Measurements from ENCODE around the gene IMP3.
"Not testable (repeated sequence)": the region's sequence is repeated elsewhere in the genome, so short reads cannot be mapped to it uniquely, and the experiment has no call there.

IMP3 gene

GRCh38 chr15:75633922-75634321 lies 6.1 kb downstream of the IMP3 start:
- not testable (repeated sequence) for H3K79me1 ChIP-seq (ENCODE audit: low read length); H2BK120ac ChIP-seq (ENCODE audit: insufficient read depth, low read length, poor library complexity); H3K23ac ChIP-seq (ENCODE audit: low read length); H2BK5ac ChIP-seq (ENCODE audit: low read depth, low read length, poor library complexity); H3K18ac ChIP-seq (ENCODE audit: low read length); H2AFZ ChIP-seq (ENCODE audit: insufficient read depth, low read length, poor library complexity); H3K27ac ChIP-seq (ENCODE audit: low read depth, low read length); H3K9ac ChIP-seq (ENCODE audit: low read length); DNase-seq; H3K79me2 ChIP-seq (ENCODE audit: control insufficient read depth, insufficient read depth, low read length, poor library complexity); H4K12ac ChIP-seq (ENCODE audit: low read depth, low read length); H3K9me3 ChIP-seq (ENCODE audit: insufficient read depth, low read depth, low read length); H3K4me1 ChIP-seq (ENCODE audit: control insufficient read depth in 1 of 2, insufficient read depth in 2 of 2, low read length in 2 of 2); H4K91ac ChIP-seq (ENCODE audit: low read depth, low read length); H2AK5ac ChIP-seq (ENCODE audit: low read length); H4K8ac ChIP-seq (ENCODE audit: low read depth, low read length); H3K4me3 ChIP-seq (ENCODE audit: low read depth, low read length); H3K36me3 ChIP-seq (ENCODE audit: control insufficient read depth in 1 of 2, insufficient read depth in 2 of 2, low read length in 2 of 2); H2BK12ac ChIP-seq (ENCODE audit: low read length); H3K27me3 ChIP-seq (ENCODE audit: insufficient read depth, low read length); H3K14ac ChIP-seq (ENCODE audit: low read length); H3K4me2 ChIP-seq (ENCODE audit: low read length); H3K4ac ChIP-seq (ENCODE audit: low read depth, low read length)
- no CpG with 5 or more reads among the region's 7 CpGs for WGBS (ENCODE audit: extremely low coverage, insufficient coverage, insufficient read length)

- no peak overlapping the region for H3K4me2 ChIP-seq (ENCODE audit: low read length)
- H3K79me1 ChIP-seq (ENCODE audit: low read length) = no peaks in the 10 kb centered on the region
- H4K8ac ChIP-seq (ENCODE audit: low read depth, low read length) = no peak overlapping the region
- no peak overlapping the region for H3K4me3 ChIP-seq (ENCODE audit: low read depth, low read length)
- no peak overlapping the region for H2BK120ac ChIP-seq (ENCODE audit: insufficient read depth, low read length, poor library complexity)
- H3K79me2 ChIP-seq (ENCODE audit: control insufficient read depth, insufficient read depth, low read length, poor library complexity) = no peaks in the 10 kb centered on the region
- H4K91ac ChIP-seq (ENCODE audit: low read depth, low read length) = no peak overlapping the region
- no peaks in the 10 kb centered on the region for H3K9me3 ChIP-seq (ENCODE audit: insufficient read depth, low read depth, low read length)
- no peak overlapping the region for H2BK12ac ChIP-seq (ENCODE audit: low read length)
- peaks cover 3 to 5% of the 10 kb centered on the region in 2 experiments for H3K4me1 ChIP-seq (ENCODE audit: control insufficient read depth in 1 of 2, insufficient read depth in 2 of 2, low read length in 2 of 2)
- H3K27me3 ChIP-seq (ENCODE audit: insufficient read depth, low read length) = no peaks in the 10 kb centered on the region
- H3K36me3 ChIP-seq (ENCODE audit: control insufficient read depth in 1 of 2, insufficient read depth in 2 of 2, low read length in 2 of 2) = no peaks in the 10 kb centered on the region
- H3K9ac ChIP-seq (ENCODE audit: low read length) = no peak overlapping the region
- no peak overlapping the region for H3K23ac ChIP-seq (ENCODE audit: low read length)
- no peak overlapping the region for H4K12ac ChIP-seq (ENCODE audit: low read depth, low read length)
- H3K14ac ChIP-seq (ENCODE audit: low read length) = no peak overlapping the region
- DNase-seq = no peak
- H2BK5ac ChIP-seq (ENCODE audit: low read depth, low read length, poor library complexity) = no peak overlapping the region
- no peak overlapping the region for H3K18ac ChIP-seq (ENCODE audit: low read length)
- no peak overlapping the region for H2AK5ac ChIP-seq (ENCODE audit: low read length)
- H3K27ac ChIP-seq (ENCODE audit: low read depth, low read length) = no peak overlapping the region
- no peak overlapping the region for H3K4ac ChIP-seq (ENCODE audit: low read depth, low read length)
- H2AFZ ChIP-seq (ENCODE audit: insufficient read depth, low read length, poor library complexity) = no peak overlapping the region
These were observed 8.1 kb downstream of the IMP3 start for GRCh38 chr15:75631935-75632334.

- H3K4me3 ChIP-seq (ENCODE audit: low read depth, low read length) = peak within 1 kb of the TSS; percentile 84
- peak within 1 kb of the TSS; percentile 87 for H4K8ac ChIP-seq (ENCODE audit: low read depth, low read length)
- peak within 1 kb of the TSS; percentile 83 for H3K9ac ChIP-seq (ENCODE audit: low read length)
- no peaks in the 10 kb centered on the region for H3K27me3 ChIP-seq (ENCODE audit: insufficient read depth, low read length)
- peak within 1 kb of the TSS; percentile 24 for H2AK5ac ChIP-seq (ENCODE audit: low read length)
- peak within 1 kb of the TSS; percentile 76 for H3K4me2 ChIP-seq (ENCODE audit: low read length)
- H2AFZ ChIP-seq (ENCODE audit: insufficient read depth, low read length, poor library complexity) = peak within 1 kb of the TSS; percentile 78
- no peaks in the 10 kb centered on the region for H3K9me3 ChIP-seq (ENCODE audit: insufficient read depth, low read depth, low read length)
- peak within 1 kb of the TSS; percentile 31 for H3K14ac ChIP-seq (ENCODE audit: low read length)
- DNase-seq = peak; percentile 90 to 91
- H3K18ac ChIP-seq (ENCODE audit: low read length) = peak within 1 kb of the TSS; percentile 21
- peaks cover 3% of the 10 kb centered on the region for H3K79me2 ChIP-seq (ENCODE audit: control insufficient read depth, insufficient read depth, low read length, poor library complexity)
- peaks cover 10% of the 10 kb centered on the region for H3K79me1 ChIP-seq (ENCODE audit: low read length)
- H4K12ac ChIP-seq (ENCODE audit: low read depth, low read length) = peak within 1 kb of the TSS; percentile 49
- peak within 1 kb of the TSS; percentile 38 for H2BK5ac ChIP-seq (ENCODE audit: low read depth, low read length, poor library complexity)
- peak within 1 kb of the TSS; percentile 80 for H4K91ac ChIP-seq (ENCODE audit: low read depth, low read length)
- peak within 1 kb of the TSS; percentile 55 for H2BK120ac ChIP-seq (ENCODE audit: insufficient read depth, low read length, poor library complexity)
- peaks cover 4 to 5% of the 10 kb centered on the region in 2 experiments for H3K4me1 ChIP-seq (ENCODE audit: control insufficient read depth in 1 of 2, insufficient read depth in 2 of 2, low read length in 2 of 2)
- peak within 1 kb of the TSS; percentile 93 for H3K27ac ChIP-seq (ENCODE audit: low read depth, low read length)
- peak within 1 kb of the TSS; percentile 24 for H3K4ac ChIP-seq (ENCODE audit: low read depth, low read length)
- WGBS (ENCODE audit: extremely low coverage, insufficient coverage, insufficient read length) = no CpG with 5 or more reads among the region's 47 CpGs
- H3K36me3 ChIP-seq (ENCODE audit: control insufficient read depth in 1 of 2, insufficient read depth in 2 of 2, low read length in 2 of 2) = peaks cover 0 to 1% of the 10 kb centered on the region in 2 experiments
- no peak within 1 kb of the TSS for H3K23ac ChIP-seq (ENCODE audit: low read length)
- no peak within 1 kb of the TSS for H2BK12ac ChIP-seq (ENCODE audit: low read length)
These were observed 14.3 kb downstream of the IMP3 start, which contains the start of gene SNUPN for GRCh38 chr15:75625542-75626347. TSS of gene SNUPN (minus strand) at chr15:75625725. CDS start at chr15:75621051, 4,674 bp downstream.

GRCh38 chr15:75622505-75622904 lies 17.5 kb downstream of the IMP3 start:
- H3K27me3 ChIP-seq (ENCODE audit: insufficient read depth, low read length) = no peaks in the 10 kb centered on the region

More at GRCh38 chr15:75622505-75622904, 17.5 kb downstream of the IMP3 start:
- Histone ChIP-seq H3K23ac (ENCODE audit: low read length) (no peak overlapping the region), H3K4me1 (ENCODE audit: control insufficient read depth in 1 of 2, insufficient read depth in 2 of 2, low read length in 2 of 2) (peaks cover 4 to 5% of the 10 kb centered on the region in 2 experiments), H2BK120ac (ENCODE audit: insufficient read depth, low read length, poor library complexity) (no peak overlapping the region), H4K12ac (ENCODE audit: low read depth, low read length) (no peak overlapping the region), H3K79me2 (ENCODE audit: control insufficient read depth, insufficient read depth, low read length, poor library complexity) (peaks cover 3% of the 10 kb centered on the region), H3K4me3 (ENCODE audit: low read depth, low read length) (no peak overlapping the region), H3K14ac (ENCODE audit: low read length) (no peak overlapping the region), H3K79me1 (ENCODE audit: low read length) (peaks cover 10% of the 10 kb centered on the region), H2AFZ (ENCODE audit: insufficient read depth, low read length, poor library complexity) (no peak overlapping the region), H2AK5ac (ENCODE audit: low read length) (no peak overlapping the region), H4K8ac (ENCODE audit: low read depth, low read length) (no peak overlapping the region), H3K9ac (ENCODE audit: low read length) (no peak overlapping the region), H2BK5ac (ENCODE audit: low read depth, low read length, poor library complexity) (no peak overlapping the region), H3K18ac (ENCODE audit: low read length) (no peak overlapping the region), H3K4me2 (ENCODE audit: low read length) (no peak overlapping the region), H3K36me3 (ENCODE audit: control insufficient read depth in 1 of 2, insufficient read depth in 2 of 2, low read length in 2 of 2) (peaks cover 3 to 5% of the 10 kb centered on the region in 2 experiments), H3K9me3 (ENCODE audit: insufficient read depth, low read depth, low read length) (no peaks in the 10 kb centered on the region), H4K91ac (ENCODE audit: low read depth, low read length) (no peak overlapping the region), H3K4ac (ENCODE audit: low read depth, low read length) (no peak overlapping the region), H3K27ac (ENCODE audit: low read depth, low read length) (no peak overlapping the region), H2BK12ac (ENCODE audit: low read length) (no peak overlapping the region)
- WGBS (ENCODE audit: extremely low coverage, insufficient coverage, insufficient read length) = no CpG with 5 or more reads among the region's 2 CpGs
- no peak for DNase-seq

Measured in trophoblast cell (in vitro differentiated cells and primary cell).